Erythroblast (primary cell): ENCODE measurements around the gene ARHGEF6.

Experiments
- GATA1 ChIP-seq: IDR thresholded peaks from 2 replicates; pipeline ENCODE4 v1.6.1; 2011; ENCODE audit warnings: low read depth, mild to moderate bottlenecking, control low read depth, low read length, moderate library complexity
- POLR2A ChIP-seq: IDR thresholded peaks from 2 replicates; pipeline ENCODE4 v1.6.1; 2011; ENCODE audit warnings: mild to moderate bottlenecking, low read length

GRCh38 chrX:136814847-136815750 lies 34.4 kb upstream of the ARHGEF6 start:
- TF ChIP-seq POLR2A, result no peak
- TF ChIP-seq GATA1, result no peak
